T-helper 2 cell treated with Interferon-gamma antibody and Interleukin-4, amounts not matched to agents 5 μg/mL and 100 μg/mL, for 36 hours (primary cell): ENCODE measurements around the gene SLC25A22.

Source experiments
- DNase-seq: peaks from one replicate; pipeline ENCODE4 v3.0.0; 2021; ENCODE audit warnings: low spot score
- H3K27ac Mint-ChIP-seq: one replicate; pipeline ENCODE4 v1.8.0; 2021; ENCODE audit warnings: mild to moderate bottlenecking, mixed read lengths
- H3K27me3 Mint-ChIP-seq: one replicate; pipeline ENCODE4 v1.8.0; 2021; ENCODE audit warnings: low read depth, mixed read lengths
- H3K36me3 Mint-ChIP-seq: one replicate; pipeline ENCODE4 v1.8.0; 2021; ENCODE audit warnings: low read depth, mixed read lengths
- H3K4me1 Mint-ChIP-seq: one replicate; pipeline ENCODE4 v1.8.0; 2021; ENCODE audit warnings: low read depth, mixed read lengths
- H3K4me3 Mint-ChIP-seq: one replicate; pipeline ENCODE4 v1.8.0; 2022; ENCODE audit warnings: mild to moderate bottlenecking, moderate library complexity, mixed read lengths
- H3K9me3 Mint-ChIP-seq: one replicate; pipeline ENCODE4 v1.8.0; 2021; ENCODE audit warnings: mixed read lengths

Gene SLC25A22

DNA sequence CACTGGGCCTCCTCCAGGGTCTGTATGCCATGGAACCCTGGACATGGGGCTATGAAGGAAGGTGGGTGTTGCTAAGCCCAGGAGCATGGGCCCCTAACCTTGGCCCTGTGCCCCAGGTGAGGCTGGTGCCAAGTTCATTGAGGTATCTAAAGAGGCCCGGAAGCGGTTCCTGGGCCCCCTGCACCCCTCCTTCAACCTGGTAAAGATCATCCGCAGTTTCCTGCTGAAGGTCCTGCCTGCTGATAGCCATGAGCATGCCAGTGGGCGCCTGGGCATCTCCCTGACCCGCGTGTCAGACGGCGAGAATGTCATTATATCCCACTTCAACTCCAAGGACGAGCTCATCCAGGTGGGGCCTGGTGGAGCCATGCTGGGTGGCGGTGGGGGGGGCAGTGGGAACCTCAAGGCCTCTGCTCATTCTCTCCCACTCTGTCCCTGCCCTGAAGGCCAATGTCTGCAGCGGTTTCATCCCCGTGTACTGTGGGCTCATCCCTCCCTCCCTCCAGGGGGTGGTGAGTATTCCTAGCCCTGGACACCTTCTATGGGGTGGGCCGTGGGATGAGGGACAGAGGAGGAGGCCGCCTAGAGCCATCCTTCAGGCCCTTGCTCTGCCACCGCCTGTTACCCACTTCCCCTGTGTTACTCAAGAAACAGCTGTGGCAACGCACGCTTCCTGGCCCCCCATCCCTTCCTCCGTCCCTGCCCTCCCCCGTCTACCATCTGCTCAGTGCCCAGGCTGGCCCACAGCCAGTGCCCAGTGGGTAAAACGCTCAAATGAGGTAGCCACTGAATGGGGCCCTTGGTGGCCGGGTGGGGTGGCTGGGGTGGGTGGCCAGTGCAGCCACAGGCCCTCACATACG, 23.7 kb upstream of the SLC25A22 start:
- H3K27ac Mint-ChIP-seq = no peak overlapping the region
- no peak for DNase-seq
- peak overlapping the region; percentile 79 for H3K4me3 Mint-ChIP-seq

DNA sequence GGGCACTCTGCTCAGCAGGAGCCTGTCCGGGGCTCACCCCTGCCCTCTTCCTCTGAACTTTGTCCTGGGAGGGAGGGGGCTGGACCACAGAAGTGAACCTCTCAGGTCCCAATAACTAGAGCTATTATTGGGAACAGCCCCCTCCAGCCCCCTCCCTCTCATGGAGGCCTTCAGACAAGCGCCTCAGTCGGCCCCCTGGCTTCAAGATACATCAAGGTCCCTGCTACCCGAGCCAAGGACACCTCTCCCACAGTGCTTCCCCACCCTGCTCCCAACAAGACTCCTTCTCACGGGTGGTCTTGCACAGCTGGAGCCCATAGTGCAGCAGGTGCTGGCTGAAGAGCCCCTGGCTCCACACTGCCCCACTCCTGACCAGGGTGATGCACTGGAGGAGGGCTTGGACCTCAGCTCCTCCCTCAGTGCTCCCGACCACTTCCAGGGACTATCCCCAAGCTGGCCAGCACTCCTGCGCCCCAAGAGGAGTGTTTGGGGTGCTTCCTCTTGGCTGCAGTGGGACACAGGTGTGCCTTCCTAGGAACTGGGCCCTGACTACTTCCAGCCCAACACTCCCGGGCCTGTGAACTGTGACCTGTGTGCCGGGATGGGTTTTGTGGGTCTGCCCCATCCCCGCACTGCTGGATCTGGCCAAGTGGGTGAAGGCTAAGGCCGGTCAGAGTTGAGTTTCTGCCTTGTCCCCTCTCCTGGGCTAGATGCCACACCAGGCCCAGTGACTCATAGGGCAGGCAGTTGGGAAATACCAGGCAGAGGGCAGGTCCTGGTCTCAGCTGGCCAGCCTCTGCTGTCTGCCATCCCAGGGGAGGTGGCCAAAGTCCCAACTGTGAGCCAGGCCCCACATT, 22.8 kb upstream of the SLC25A22 start:
- H3K36me3 Mint-ChIP-seq = peaks cover 10% of the 10 kb centered on the region
- no peaks in the 10 kb centered on the region for H3K27me3 Mint-ChIP-seq
- H3K9me3 Mint-ChIP-seq = no peaks in the 10 kb centered on the region
- H3K4me1 Mint-ChIP-seq = peaks cover 5% of the 10 kb centered on the region
- H3K4me3 Mint-ChIP-seq = peak overlapping the region; percentile 79
- H3K27ac Mint-ChIP-seq = peak overlapping the region; percentile 82
- DNase-seq = no peak

More for the DNA sequence above, 23.7 kb upstream of the SLC25A22 start:
- Mint-ChIP-seq H3K27me3 (no peaks in the 10 kb centered on the region), H3K36me3 (peaks cover 10% of the 10 kb centered on the region), H3K4me1 (peaks cover 5% of the 10 kb centered on the region), H3K9me3 (no peaks in the 10 kb centered on the region)

DNA sequence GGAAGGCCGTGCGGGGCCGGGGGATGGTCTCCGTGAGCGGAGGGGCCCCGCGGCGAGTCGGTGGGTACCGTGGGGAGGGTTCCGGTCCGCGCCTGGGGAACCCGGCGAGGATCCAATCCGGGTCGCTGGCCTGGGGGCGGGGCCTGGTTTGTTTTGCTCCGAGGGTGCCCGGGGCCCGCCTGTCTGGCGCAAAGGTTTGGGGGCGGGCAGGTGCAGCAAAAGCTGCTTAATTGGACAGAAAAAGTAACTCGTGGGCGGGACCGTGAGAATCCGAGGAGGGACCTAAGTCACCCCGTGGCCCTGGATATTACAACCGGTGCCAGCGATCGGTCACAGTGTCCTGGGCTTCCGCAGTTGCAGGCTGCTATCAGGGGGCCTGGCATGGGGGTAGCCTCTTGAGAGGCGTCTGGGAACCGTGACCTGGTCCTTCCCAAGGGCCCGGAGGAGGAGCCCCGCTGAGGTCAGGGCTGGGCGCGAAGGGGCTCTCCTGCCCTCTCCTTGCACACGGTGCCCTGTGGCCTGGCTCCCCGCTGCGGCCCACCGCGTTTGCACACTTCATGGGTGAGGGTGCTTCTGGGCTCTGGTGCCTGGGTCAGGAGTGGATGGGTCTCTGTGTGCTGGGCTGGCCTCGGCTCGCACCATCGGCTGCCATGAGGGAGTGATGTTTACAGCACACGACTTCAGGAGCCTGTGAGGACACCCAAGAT, 22.0 kb upstream of the SLC25A22 start:
- Mint-ChIP-seq H3K36me3 (peaks cover 6% of the 10 kb centered on the region), H3K27me3 (no peaks in the 10 kb centered on the region), H3K4me1 (peaks cover 5% of the 10 kb centered on the region), H3K4me3 (peak overlapping the region; percentile 79), H3K9me3 (no peaks in the 10 kb centered on the region), H3K27ac (peak overlapping the region; percentile 82)
- DNase-seq = peak; percentile 91

DNA sequence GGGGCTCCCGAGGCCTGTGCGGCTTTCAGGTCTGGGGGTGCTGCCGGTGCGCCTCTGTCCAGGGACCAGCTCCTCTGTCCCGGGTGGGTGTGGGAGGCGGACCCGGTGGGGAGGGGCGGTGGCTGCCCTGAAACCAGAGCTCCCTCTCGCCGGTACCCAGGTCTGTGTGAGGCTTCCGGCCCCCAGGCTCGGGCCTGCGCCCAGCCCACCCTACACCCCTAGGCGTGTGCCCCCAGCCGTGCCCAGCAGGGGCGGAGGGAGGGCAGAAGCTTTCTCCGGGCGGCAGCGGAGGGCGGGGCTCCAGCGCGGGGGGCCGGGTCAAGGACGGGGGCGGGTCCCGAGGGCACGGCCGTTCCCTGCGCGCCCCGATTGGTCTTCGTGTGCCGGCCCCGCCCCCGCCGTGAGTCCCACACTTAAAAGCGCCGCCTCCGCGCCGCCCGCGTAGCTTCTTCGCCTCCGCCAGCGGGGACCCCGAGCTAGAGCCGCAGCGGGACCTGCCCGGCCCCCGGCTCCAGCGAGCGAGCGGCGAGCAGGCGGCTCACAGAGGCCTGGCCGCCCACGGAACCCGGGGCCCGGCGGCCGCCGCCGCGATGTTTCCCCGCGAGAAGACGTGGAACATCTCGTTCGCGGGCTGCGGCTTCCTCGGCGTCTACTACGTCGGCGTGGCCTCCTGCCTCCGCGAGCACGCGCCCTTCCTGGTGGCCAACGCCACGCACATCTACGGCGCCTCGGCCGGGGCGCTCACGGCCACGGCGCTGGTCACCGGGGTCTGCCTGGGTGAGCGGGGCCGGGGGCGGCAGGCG, 21.2 kb upstream of the SLC25A22 start:
- Mint-ChIP-seq H3K27ac (peak overlapping the region; percentile 82), H3K4me3 (peak overlapping the region; percentile 79), H3K9me3 (no peaks in the 10 kb centered on the region), H3K4me1 (peaks cover 5% of the 10 kb centered on the region), H3K36me3 (peaks cover 2% of the 10 kb centered on the region), H3K27me3 (no peaks in the 10 kb centered on the region)
- DNase-seq = peak; percentile 87

DNA sequence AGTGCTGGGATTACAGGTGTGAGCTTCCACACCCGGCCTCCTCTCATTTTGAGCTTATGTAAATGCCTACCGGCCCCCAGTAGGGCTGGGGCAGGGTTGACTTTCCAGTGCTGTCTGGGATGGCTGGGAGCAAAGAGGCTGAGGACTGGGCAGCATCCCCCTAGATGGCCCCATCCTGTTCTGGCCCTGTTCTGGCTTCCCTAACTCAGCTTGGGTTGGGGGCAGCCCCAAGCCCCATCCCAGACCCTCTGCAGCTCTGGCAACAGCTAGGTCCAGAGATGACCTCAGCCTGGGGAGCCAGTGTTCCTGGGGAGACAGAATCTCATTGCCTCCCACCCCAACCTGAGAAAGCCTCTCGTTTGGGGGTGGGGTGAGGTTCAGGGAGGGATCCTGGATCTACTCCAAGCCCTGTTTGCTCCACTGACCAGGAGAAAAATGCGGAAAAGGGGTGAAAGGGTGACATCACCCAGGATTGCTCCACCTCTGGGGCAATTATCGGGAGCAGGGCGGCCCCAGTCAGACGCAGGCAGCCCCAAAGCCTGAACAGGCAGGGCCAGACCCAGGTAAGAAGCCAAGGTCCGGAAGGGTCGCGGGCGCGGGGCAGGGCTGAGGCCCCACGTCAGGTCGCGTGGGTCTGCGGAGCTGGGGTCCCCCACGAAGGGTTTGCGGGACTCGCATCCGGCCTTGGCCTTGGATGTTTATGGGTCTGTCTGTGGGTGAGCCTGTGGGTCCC, 20.5 kb upstream of the SLC25A22 start, which contains the start of gene PNPLA2:
Gene PNPLA2 (plus strand): TSS at position 519 of the 733 bp plus-strand sequence. CDS start 805 bp downstream, outside the sequence.
- Mint-ChIP-seq H3K27me3 (no peaks in the 10 kb centered on the region), H3K36me3 (peaks cover 5% of the 10 kb centered on the region), H3K27ac (peak within 1 kb of the TSS; percentile 82), H3K4me1 (peaks cover 5% of the 10 kb centered on the region), H3K4me3 (peak within 1 kb of the TSS; percentile 79), H3K9me3 (no peaks in the 10 kb centered on the region)
- no peak for DNase-seq

DNA sequence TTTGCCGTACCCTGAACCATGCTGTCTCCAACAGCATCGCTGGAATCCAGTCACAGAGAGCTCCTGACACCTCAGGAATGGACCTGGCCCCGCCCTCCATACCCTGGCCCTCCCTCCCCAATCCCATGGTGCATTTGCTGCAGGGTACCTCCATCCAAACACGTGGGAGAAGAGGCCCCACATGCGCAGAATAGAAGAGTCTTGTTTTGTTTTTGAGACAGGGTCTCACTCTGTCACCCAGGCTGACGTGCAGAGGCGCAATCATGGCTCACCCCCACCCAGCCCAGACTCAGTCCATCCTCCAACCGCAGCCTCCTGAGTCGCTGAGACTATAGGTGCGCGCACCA, 18.3 kb upstream of the SLC25A22 start:
- Mint-ChIP-seq H3K36me3 (peaks cover 19% of the 10 kb centered on the region), H3K27ac (no peak overlapping the region), H3K4me3 (no peak overlapping the region), H3K27me3 (no peaks in the 10 kb centered on the region), H3K4me1 (peaks cover 7% of the 10 kb centered on the region), H3K9me3 (no peaks in the 10 kb centered on the region)
- DNase-seq = no peak

DNA sequence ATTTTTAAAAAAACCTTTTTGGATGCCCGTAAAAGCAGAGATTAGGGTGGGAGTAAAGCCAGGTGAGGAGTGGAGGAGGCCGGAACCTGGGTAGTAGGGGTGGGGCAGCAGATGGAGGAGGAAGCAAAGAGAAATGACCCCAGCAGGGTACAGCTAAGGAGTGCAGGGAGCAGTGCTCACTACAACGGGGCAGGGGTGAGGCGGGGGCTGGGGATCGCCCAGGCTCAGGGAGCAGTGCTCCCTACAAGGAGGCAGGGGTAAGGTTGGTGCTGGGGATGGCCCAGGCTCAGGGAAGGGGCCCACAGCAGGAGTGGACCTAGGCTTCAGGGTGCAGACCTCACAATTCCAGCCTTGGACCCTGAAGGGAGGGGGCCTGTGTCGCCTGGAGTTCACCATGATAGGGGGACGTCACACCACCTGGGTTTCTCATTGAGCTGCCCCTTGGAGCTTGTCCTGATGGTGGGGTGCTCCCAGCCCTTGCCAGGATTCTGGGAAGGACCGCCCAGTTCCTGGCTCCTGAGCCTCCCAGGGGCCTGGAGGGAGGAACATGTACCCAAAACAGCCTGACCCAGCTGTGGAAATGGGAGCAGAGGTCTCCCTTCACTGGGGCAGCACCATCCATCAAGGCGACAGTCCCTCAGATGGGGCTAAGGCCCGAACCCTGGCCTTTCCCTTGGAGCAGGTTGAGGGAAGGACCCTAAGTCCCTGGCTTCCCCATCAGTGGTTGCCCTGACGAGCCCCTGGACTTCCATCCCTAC, 17.8 kb upstream of the SLC25A22 start:
- H3K27ac Mint-ChIP-seq = no peak overlapping the region
- DNase-seq = no peak
- H3K4me3 Mint-ChIP-seq = no peak overlapping the region
- no peaks in the 10 kb centered on the region for H3K27me3 Mint-ChIP-seq
- H3K4me1 Mint-ChIP-seq = peaks cover 9% of the 10 kb centered on the region
- H3K9me3 Mint-ChIP-seq = no peaks in the 10 kb centered on the region
- H3K36me3 Mint-ChIP-seq = peaks cover 24% of the 10 kb centered on the region

DNA sequence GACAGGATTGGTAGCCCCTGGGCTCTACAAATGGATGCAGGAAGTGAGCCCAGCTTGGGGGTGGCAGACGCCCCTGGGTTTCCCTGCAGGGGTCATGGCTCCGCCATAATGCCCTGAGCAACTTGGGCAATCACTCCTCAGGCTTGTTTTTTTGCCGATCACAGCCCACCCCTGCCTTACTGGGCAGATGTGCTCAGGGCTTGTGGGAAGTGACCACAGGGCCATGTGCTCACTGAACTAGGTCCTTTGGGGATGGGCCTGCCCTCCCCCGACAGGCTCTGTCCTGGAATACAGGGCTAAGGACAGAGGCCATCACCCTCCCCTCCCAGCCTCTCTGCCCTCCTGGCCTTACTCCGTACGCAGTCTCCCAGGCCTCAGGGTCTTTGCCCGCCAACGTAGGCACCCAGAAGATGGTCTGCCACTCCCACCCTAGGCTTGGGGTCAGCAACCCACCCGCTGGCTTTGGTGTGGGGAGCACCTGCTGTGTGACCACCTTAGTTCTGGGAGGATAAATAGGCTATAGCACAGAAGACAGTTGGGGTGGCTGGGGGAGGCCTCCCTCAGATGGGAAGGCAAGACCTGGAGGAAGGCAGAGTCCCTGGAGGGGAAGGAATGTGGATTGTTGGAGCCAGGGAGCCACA, 15.5 kb upstream of the SLC25A22 start:
- Mint-ChIP-seq H3K27ac (peak overlapping the region; percentile 35), H3K36me3 (peaks cover 33% of the 10 kb centered on the region), H3K27me3 (no peaks in the 10 kb centered on the region), H3K4me1 (peaks cover 11% of the 10 kb centered on the region), H3K4me3 (no peak overlapping the region), H3K9me3 (no peaks in the 10 kb centered on the region)
- DNase-seq = no peak

DNA sequence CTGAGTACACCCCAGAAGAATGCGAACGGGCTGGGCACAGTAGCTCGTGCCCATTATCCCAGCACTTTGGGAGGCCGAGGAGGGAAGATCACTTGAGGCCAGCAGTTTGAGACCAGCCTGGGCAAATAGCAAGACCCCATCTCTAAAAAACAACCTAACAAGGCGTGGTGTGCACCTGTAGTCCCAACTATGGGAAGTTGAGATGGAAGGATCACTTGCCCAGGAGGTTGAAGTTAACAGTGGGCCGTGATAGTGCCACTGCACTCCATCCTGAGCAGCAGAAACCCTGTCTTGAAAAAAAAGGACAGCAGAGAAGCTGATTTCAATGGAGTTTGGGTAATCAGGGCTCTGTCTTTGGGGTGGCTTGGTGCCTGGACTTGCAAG, 15.0 kb upstream of the SLC25A22 start:
- no peaks in the 10 kb centered on the region for H3K9me3 Mint-ChIP-seq
- H3K4me1 Mint-ChIP-seq = peaks cover 11% of the 10 kb centered on the region
- no peak overlapping the region for H3K27ac Mint-ChIP-seq
- peak overlapping the region; percentile 29 for H3K4me3 Mint-ChIP-seq
- no peak for DNase-seq
- no peaks in the 10 kb centered on the region for H3K27me3 Mint-ChIP-seq
- H3K36me3 Mint-ChIP-seq = peaks cover 33% of the 10 kb centered on the region

DNA sequence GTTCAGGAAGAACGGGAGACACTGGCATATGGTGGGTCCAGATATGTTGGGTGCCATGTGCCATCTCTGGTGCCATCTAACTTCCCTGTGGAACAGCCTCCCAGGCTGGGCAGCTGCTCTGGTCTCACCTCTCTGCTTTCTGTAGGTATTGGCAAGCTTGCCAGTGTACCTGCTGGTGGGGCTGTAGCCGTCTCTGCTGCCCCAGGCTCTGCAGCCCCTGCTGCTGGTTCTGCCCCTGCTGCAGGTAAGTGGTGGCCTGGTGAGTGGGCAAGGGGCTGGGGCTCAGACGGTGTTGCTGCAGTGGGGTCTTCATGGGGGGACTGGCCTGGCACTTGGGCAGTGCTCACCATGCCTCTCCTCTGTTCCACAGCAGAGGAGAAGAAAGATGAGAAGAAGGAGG, 14.3 kb upstream of the SLC25A22 start:
- Mint-ChIP-seq H3K4me1 (peaks cover 14% of the 10 kb centered on the region), H3K4me3 (peak overlapping the region; percentile 29), H3K27ac (peak overlapping the region; percentile 57), H3K36me3 (peaks cover 33% of the 10 kb centered on the region), H3K9me3 (no peaks in the 10 kb centered on the region), H3K27me3 (no peaks in the 10 kb centered on the region)
- DNase-seq = no peak

DNA sequence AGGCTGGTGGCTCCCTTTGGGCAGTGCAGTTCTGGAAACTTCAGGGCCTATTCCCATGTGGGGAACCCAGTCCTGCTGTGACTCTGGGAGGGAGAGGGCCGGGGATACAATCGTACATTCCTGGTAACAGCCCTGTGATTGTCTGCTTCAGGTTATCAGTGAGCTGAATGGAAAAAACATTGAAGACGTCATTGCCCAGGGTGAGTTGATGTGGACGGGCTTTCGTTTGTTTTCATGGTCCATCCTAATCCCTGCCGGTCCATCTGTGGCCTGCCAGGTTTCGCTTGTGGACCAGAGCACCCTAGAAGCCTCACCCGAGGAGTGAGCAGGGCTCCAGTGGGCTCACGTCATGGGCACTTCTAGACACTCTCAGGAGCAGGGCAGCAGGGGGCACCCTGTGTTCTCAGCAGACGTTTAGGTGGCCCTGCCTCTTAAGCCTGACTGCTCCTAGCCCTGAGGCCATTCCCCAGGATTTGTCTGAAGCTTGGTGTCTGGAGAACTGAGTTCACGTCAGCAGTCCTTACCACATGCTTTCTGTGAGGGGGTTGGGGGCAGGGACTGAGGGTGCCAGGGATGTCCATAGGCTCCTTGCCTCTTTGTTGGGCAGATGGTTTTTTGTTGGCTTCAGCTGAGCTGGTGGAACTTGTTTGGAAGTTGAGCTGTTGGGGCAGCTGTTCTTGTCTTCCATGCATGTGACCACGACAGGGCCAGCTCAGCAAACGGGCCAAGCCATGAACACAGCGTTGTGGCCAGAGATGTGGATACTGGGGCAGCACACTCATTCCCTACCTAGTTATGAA, 13.6 kb upstream of the SLC25A22 start:
- peaks cover 33% of the 10 kb centered on the region for H3K36me3 Mint-ChIP-seq
- peaks cover 14% of the 10 kb centered on the region for H3K4me1 Mint-ChIP-seq
- no peak for DNase-seq
- H3K27ac Mint-ChIP-seq = peak overlapping the region; percentile 55
- H3K9me3 Mint-ChIP-seq = no peaks in the 10 kb centered on the region
- no peaks in the 10 kb centered on the region for H3K27me3 Mint-ChIP-seq
- H3K4me3 Mint-ChIP-seq = peak overlapping the region; percentile 88
